Right lobe of liver (tissue), 6 donors: ENCODE data around the gene MAGEA9. TPM values are rescaled to one million over a fixed set of nuclear protein-coding genes. Genes with fewer than 3 reads are reported as not detected.
"Not testable (repeated sequence)": the region's sequence is repeated elsewhere in the genome, so short reads cannot be mapped to it uniquely, and the experiment has no call there.

Source experiments
- ATAC-seq, 4 donors: fragments of 200-7000 bp; cut with Tn5 transposase; one replicate each; pipeline ENCODE4 v1.9.1; 2020; ENCODE audit warnings: mild to moderate bottlenecking in 4 of 4, moderate library complexity in 4 of 4
- DNase-seq, 3 donors: peaks; one replicate each; pipeline ENCODE4 v3.0.0-alpha.2; 2020
- H3K27ac ChIP-seq, 3 donors: fragments of 200-600 bp; one replicate each; pipeline ENCODE4 v1.8.0; 2022
- H3K27me3 ChIP-seq, 2 donors: fragments of 200-600 bp; one replicate each; pipeline ENCODE4 v1.8.0; 2022
- H3K36me3 ChIP-seq, 4 donors: fragments of 200-600 bp; sonication (generic) in 1 of 4; one replicate each; pipeline versions ENCODE4 v1.5.1 to v1.8.0; 2017 to 2022; ENCODE audit warnings: control low read depth in 1 of 4
- H3K4me1 ChIP-seq, 4 donors: fragments of 200-600 bp; sonication (generic) in 1 of 4; one replicate each; pipeline versions ENCODE4 v1.5.1 to v1.8.0; 2017 to 2022; ENCODE audit warnings: control low read depth in 1 of 4
- H3K4me3 ChIP-seq, 3 donors: fragments of 200-600 bp; one replicate each; pipeline ENCODE4 v1.8.0; 2022
- H3K9me3 ChIP-seq, 4 donors: fragments of 200-600 bp; sonication (generic) in 1 of 4; one replicate each; pipeline versions ENCODE4 v1.5.1 to v1.8.0; 2017 to 2022; ENCODE audit warnings: control low read depth in 1 of 4
- POLR2A ChIP-seq: fragments of 450-650 bp; IDR thresholded peaks from one replicate; pipeline ENCODE4 v1.6.1; 2017; ENCODE audit warnings: antibody characterized with exemption, mild to moderate bottlenecking
- WGBS: methylation state at CpG from one replicate; pipeline ENCODE4 v1.1.6; 2018; ENCODE audit warnings: low coverage, low lambda C conversion rate; ENCODE audit not compliant: insufficient coverage; ENCODE audit errors: missing lambda C conversion rate; 5-methylcytosine and 5-hydroxymethylcytosine counted together
- intact Hi-C, 2 donors: fragments of 100-400 bp; cut with DNase I; formaldehyde crosslinking; loops; one replicate each; pipeline versions ENCODE4 v1.11.2 to v1.14.1; 2022
- total RNA-seq, 6 experiments: library from RNA; depleted of rRNA in 2 of 6; stranded (reverse); fragments of >200 nt in 2 of 6; fragmentation: NEBNext Ultra II Directional in 3 of 6; extraction: Animal tissue kit (Norgen Biotek cat#: 25700) in 3 of 6; gene quantifications; one replicate each; pipeline versions ENCODE4 v1.1.0 to v1.2.4, GENCODE V29; 2016 to 2023
- TF ChIP-seq, protein P1 (sequence below), 4 donors: fragments of 200-600 bp in 3 of 4; fragments of 450-650 bp in 1 of 4; IDR thresholded peaks; one replicate each; pipeline versions ENCODE4 v1.5.1 to v1.8.0; 2016 to 2022; ENCODE audit warnings: antibody characterized with exemption in 4 of 4, mild to moderate bottlenecking in 2 of 4
- donor health status: DM: no; HTN: yes; CAD: no.
- donor health status: DM: no; HTN: no; CAD: no.
- donor health status: DM: no; HTN: no; CAD: no.
- donor health status: DM: no; HTN: yes; CAD: no.
- donor health status: DM: no; HTN: yes; CAD: no.

The MAGEA9 gene
- total RNA-seq, 6 experiments from 2014 or later: not detected

DNA sequence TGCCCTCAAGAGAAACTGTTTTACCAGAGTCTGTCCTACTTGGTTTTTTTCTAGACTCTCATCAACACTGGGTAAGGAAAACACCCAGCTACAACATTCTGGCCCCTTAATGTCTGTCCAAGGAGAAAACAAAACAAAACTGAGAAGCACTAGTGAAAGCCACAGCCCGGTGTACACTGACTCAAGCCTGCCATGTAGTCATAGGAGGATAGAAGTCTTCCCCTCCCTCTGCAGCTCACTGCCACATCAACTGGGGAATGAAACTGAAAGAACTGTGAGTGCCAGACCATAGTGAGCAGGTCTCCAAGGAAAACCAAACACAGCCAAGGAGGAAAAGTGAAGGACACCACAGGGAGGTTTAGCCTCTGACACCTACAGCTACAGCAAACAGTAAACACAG, 13.8 kb downstream of the MAGEA9 start:
- intact Hi-C loops, H3K9me3 ChIP-seq, H3K4me3 ChIP-seq, DNase-seq, H3K27me3 ChIP-seq, H3K27ac ChIP-seq, H3K36me3 ChIP-seq, H3K4me1 ChIP-seq: not testable (repeated sequence)
- WGBS: no CpG with 5 or more reads among the region's 1 CpG
- ATAC-seq: peak in 2 of 4 donors; percentile 21 to 55

DNA sequence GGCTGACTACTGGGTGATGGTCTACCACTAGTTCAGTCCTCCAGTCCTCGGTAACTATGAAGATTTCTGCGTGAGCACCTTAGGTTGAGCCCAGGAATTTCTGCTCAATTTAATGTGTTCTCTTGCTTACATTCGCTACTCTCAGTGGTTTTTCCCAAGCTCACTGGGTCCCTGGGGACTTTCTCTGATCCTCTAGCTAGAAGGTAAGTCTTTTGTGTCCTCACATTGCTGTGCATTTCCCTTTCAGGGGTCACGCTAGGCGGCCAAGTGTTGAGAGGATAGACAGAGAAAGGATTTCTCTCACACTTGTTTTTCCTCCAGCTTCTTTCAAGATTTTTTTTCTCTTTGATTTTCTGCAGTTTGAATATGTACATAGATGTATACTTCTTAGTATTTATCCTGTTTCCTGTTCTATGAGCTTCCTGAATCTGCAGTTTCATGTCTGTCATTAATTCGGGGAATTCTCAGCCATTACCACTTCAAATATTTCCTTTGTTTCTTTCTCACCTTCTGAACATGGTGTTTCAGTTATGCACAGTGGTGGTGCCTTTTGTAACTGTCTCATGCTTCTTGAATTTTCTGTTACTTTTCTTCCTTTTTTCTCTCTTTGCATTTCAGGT, 17.5 kb downstream of the MAGEA9 start:
- DNase-seq (no peak), ATAC-seq (no peak)
- H3K27me3 ChIP-seq: no peaks in the 10 kb centered on the region
- no peak overlapping the region for H3K4me3 ChIP-seq
- no peaks in the 10 kb centered on the region for H3K9me3 ChIP-seq
- H3K36me3 ChIP-seq: no peaks in the 10 kb centered on the region
- H3K27ac ChIP-seq: no peak overlapping the region
- intact Hi-C loops: no loop called here
- no peak for TF ChIP-seq POLR2A
- TF ChIP-seq, protein P1, sequence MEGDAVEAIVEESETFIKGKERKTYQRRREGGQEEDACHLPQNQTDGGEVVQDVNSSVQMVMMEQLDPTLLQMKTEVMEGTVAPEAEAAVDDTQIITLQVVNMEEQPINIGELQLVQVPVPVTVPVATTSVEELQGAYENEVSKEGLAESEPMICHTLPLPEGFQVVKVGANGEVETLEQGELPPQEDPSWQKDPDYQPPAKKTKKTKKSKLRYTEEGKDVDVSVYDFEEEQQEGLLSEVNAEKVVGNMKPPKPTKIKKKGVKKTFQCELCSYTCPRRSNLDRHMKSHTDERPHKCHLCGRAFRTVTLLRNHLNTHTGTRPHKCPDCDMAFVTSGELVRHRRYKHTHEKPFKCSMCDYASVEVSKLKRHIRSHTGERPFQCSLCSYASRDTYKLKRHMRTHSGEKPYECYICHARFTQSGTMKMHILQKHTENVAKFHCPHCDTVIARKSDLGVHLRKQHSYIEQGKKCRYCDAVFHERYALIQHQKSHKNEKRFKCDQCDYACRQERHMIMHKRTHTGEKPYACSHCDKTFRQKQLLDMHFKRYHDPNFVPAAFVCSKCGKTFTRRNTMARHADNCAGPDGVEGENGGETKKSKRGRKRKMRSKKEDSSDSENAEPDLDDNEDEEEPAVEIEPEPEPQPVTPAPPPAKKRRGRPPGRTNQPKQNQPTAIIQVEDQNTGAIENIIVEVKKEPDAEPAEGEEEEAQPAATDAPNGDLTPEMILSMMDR (IDR thresholded peaks at IDR 0.05): no peak
- WGBS: 40% methylated on average over 6 of the region's 6 CpGs
- H3K4me1 ChIP-seq: no peaks in the 10 kb centered on the region

DNA sequence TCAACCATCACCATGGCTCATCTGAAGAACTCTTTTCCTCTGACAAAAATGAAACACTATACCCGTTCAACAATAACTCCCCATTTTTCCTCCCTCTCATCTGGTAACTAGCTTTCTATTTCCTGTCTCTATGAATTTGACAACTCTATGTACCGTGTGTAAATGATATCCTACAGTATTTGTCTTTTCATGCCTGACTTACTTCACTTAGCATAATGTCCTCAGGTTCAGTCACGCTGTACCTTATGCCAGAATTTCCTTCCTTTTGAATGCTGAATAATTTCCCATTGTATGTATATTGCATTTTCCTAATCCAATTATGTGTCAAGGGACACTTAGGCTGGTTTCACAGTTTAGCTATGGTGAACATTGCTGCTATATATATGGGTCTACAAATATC, 18.2 kb downstream of the MAGEA9 start:
- H3K9me3 ChIP-seq: no peaks in the 10 kb centered on the region
- no peak for TF ChIP-seq POLR2A
- TF ChIP-seq, protein P1 (IDR thresholded peaks at IDR 0.05): no peak
- no peaks in the 10 kb centered on the region for H3K27me3 ChIP-seq
- 35% methylated on average over 3 of the region's 3 CpGs for WGBS
- intact Hi-C loops: no loop called here
- H3K36me3 ChIP-seq: no peaks in the 10 kb centered on the region
- DNase-seq: no peak
- ATAC-seq: no peak
- no peak overlapping the region for H3K4me3 ChIP-seq
- no peaks in the 10 kb centered on the region for H3K4me1 ChIP-seq
- no peak overlapping the region for H3K27ac ChIP-seq

DNA sequence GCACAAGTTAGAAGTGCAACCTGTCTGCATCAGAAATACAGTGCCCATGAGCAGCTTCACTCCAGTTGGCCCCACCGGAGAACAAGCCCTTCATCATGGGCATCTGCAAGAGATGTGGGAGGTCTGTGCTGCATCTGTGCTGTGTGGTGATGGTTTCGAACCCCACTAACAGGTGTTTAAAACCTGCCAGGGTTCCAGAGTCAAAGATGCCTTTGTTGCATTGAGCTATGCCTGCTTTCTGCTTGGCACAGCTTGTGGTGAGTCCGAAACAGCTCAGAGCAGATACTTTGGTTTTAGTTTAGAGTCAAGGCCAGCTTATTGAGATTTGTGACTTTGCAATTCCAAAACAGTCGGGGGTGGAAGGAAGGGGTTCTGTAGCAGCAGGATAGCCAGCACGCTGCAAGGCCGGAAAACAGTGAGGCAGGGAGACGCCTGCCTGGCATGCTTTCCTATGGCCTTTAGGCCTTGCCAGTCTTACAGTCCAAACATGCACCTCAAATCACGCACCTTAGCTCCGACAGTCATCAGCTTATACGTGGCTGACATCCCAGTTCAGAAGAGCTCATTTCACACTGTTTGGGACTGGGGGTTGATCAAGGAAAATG, 21.8 kb downstream of the MAGEA9 start:
- no peak overlapping the region for H3K4me3 ChIP-seq
- H3K27ac ChIP-seq: no peak overlapping the region
- TF ChIP-seq, protein P1 (IDR thresholded peaks at IDR 0.05): no peak
- TF ChIP-seq POLR2A: no peak
- intact Hi-C loops: no loop called here
- ATAC-seq: no peak
- no CpG with 5 or more reads among the region's 10 CpGs for WGBS
- no peaks in the 10 kb centered on the region for H3K36me3 ChIP-seq
- no peak for DNase-seq
- H3K9me3 ChIP-seq: no peaks in the 10 kb centered on the region
- H3K4me1 ChIP-seq: no peaks in the 10 kb centered on the region
- no peaks in the 10 kb centered on the region for H3K27me3 ChIP-seq

DNA sequence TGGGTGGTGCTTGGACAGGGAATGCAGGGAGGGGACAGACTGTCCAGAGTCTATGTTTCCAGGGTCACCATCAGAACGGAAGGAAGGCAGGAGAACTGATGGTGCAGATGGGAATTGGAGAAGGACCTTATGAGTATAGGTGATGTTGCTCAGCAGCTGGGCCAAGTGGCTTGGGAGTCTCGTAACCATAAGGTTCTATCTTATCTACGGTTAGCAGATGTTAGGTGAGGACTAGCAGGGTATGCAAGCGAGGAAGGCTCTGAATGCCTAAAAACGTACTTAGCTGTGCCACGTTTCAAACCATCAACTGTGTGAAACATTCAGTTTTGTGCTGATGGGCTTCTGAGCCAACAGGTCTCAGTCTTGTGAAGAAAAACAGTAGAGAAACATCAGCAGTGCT, 22.4 kb downstream of the MAGEA9 start:
- TF ChIP-seq, protein P1 (IDR thresholded peaks at IDR 0.05): no peak
- TF ChIP-seq POLR2A: no peak
- no peaks in the 10 kb centered on the region for H3K27me3 ChIP-seq
- intact Hi-C loops: no loop called here
- H3K4me3 ChIP-seq: no peak overlapping the region
- no peak overlapping the region for H3K27ac ChIP-seq
- no peaks in the 10 kb centered on the region for H3K36me3 ChIP-seq
- H3K4me1 ChIP-seq: no peaks in the 10 kb centered on the region
- 46% methylated on average over 4 of the region's 6 CpGs for WGBS
- no peaks in the 10 kb centered on the region for H3K9me3 ChIP-seq
- ATAC-seq (no peak), DNase-seq (no peak)
